SK-N-MC (cell line): ENCODE results near the gene PARP4.

Experiments
- EZH2 ChIP-seq: fragments of 200-600 bp; sonication (generic); IDR thresholded peaks from one replicate; pipeline ENCODE4 v1.6.1; 2017; ENCODE audit warnings: antibody characterized with exemption
- FOXP2 ChIP-seq: optimal IDR thresholded peaks from 2 replicates; pipeline ENCODE3; 2011; ENCODE audit warnings: mild to moderate bottlenecking, moderate library complexity; ENCODE audit not compliant: insufficient read depth; ENCODE audit errors: extremely low read length, control extremely low read depth
- POLR2AphosphoS5 ChIP-seq: IDR thresholded peaks from 2 replicates; pipeline ENCODE4 v1.6.1; 2012; ENCODE audit warnings: mild to moderate bottlenecking, low read depth, low read length, borderline replicate concordance

GRCh38 chr13:24458736-24459135 is 53.8 kb downstream of the PARP4 start:
- no peak for TF ChIP-seq EZH2
- no peak for TF ChIP-seq POLR2AphosphoS5
- no peak for TF ChIP-seq FOXP2
